Transverse colon (tissue), 4 donors: Measurements from ENCODE around the gene ACER3.
A peak's percentile ranks its signal among the peaks of the same experiment; 100 is the strongest.

Experiments used
- EP300 ChIP-seq: sonication (generic); formaldehyde crosslinking; IDR thresholded peaks from one replicate; pipeline ENCODE4 v1.6.1; 2017; ENCODE audit warnings: antibody characterized with exemption, low read depth
- POLR2A ChIP-seq: fragments of 450-650 bp; IDR thresholded peaks from one replicate; pipeline ENCODE4 v1.6.1; 2016; ENCODE audit warnings: antibody characterized with exemption, mild to moderate bottlenecking, moderate library complexity
- POLR2AphosphoS5 ChIP-seq, 3 donors: sonication (generic); formaldehyde crosslinking; IDR thresholded peaks; one replicate each; pipeline ENCODE4 v1.6.1; 2016; ENCODE audit warnings: antibody characterized with exemption in 3 of 3
- TF ChIP-seq, protein P1 (sequence below), 5 experiments: fragments of 200-600 bp in 3 of 5; fragments of 450-650 bp in 2 of 5; sonication (generic) in 3 of 5; IDR thresholded peaks; 1 replicate in 2 of 5; 2 replicates in 3 of 5; pipeline ENCODE4 v1.5.1; 2016 to 2017; ENCODE audit warnings: antibody characterized with exemption in 5 of 5, inconsistent platforms in 3 of 5, mild to moderate bottlenecking in 2 of 5, moderate library complexity in 1 of 5

DNA sequence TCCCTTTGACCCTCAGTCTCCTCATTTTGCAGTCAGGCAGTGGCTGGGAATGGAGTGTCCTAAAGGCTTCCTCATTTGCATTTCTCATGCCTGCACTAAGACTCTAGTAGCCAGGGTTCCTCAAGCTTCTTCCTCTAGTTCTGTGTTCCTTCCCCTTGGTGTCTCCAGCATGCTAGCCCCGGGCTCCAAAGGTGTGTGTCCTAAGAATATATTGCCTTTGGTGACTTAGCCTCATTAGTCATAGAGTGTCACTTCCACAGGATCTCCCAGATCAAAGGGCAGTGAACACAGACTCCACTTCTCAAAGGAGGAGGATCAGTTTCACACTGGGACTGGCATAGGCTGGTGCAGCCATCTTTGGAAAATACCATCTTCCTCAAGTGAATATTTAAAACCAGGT, 21.4 kb upstream of the ACER3 start:
- TF ChIP-seq EP300, result no peak
- TF ChIP-seq, protein P1, sequence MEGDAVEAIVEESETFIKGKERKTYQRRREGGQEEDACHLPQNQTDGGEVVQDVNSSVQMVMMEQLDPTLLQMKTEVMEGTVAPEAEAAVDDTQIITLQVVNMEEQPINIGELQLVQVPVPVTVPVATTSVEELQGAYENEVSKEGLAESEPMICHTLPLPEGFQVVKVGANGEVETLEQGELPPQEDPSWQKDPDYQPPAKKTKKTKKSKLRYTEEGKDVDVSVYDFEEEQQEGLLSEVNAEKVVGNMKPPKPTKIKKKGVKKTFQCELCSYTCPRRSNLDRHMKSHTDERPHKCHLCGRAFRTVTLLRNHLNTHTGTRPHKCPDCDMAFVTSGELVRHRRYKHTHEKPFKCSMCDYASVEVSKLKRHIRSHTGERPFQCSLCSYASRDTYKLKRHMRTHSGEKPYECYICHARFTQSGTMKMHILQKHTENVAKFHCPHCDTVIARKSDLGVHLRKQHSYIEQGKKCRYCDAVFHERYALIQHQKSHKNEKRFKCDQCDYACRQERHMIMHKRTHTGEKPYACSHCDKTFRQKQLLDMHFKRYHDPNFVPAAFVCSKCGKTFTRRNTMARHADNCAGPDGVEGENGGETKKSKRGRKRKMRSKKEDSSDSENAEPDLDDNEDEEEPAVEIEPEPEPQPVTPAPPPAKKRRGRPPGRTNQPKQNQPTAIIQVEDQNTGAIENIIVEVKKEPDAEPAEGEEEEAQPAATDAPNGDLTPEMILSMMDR (IDR thresholded peaks at IDR 0.05), result no peak
- peak in 1 of 3 donors; percentile 39 for TF ChIP-seq POLR2AphosphoS5 (IDR thresholded peaks at IDR 0.05)
- TF ChIP-seq POLR2A, result no peak
